A549 (cell line): Measurements from ENCODE around the gene TMTC1.

ENCODE experiments used
- CTCF ChIP-seq: fragments of >200 bp; sonication (Bioruptor Twin); formaldehyde crosslinking; IDR thresholded peaks from 3 replicates; pipeline ENCODE4 v1.5.1; 2016
- EP300 ChIP-seq, 2 experiments: fragments of >200 bp; sonication (Bioruptor Twin); formaldehyde crosslinking; IDR thresholded peaks; 2 replicates in 1 of 2; 3 replicates in 1 of 2; pipeline ENCODE4 v1.6.1; 2016 to 2017
- HEYL ChIP-seq: fragments of 250-450 bp; sonication (Bioruptor Pico); IDR thresholded peaks from 2 replicates; pipeline ENCODE4 v1.8.0; 2021; ENCODE audit warnings: mild to moderate bottlenecking, moderate library complexity
- REST ChIP-seq: fragments of 200-600 bp; sonication (generic); IDR thresholded peaks from 2 replicates; pipeline ENCODE4 v1.6.1; 2016; ENCODE audit warnings: antibody characterized with exemption, mild to moderate bottlenecking, moderate library complexity
- RFX5 ChIP-seq: fragments of 450-650 bp; IDR thresholded peaks from 2 replicates; pipeline ENCODE4 v1.7.1; 2014; ENCODE audit warnings: antibody characterized with exemption, mild to moderate bottlenecking, moderate library complexity

- TF ChIP-seq EP300 (IDR thresholded peaks at IDR 0.05) (no peak), REST (no peak), RFX5 (no peak), CTCF (no peak), HEYL (no peak)
Measured at GRCh38 chr12:29569132-29569757, 214.5 kb downstream of the TMTC1 start.
